Memory B cell (primary cell): ENCODE measurements around the gene GTF2I.
"Not testable (repeated sequence)": the region's sequence is repeated elsewhere in the genome, so short reads cannot be mapped to it uniquely, and the experiment has no call there.

Source experiments
- ATAC-seq: fragments of 150-1000 bp; cut with Tn5 transposase; 2 replicates; pipeline ENCODE4 v1.10.0; 2021; ENCODE audit warnings: low read depth, mild to moderate bottlenecking, moderate library complexity
- DNase-seq, 2 donors: peaks; one replicate each; pipeline ENCODE4 v3.0.0; 2022; ENCODE audit warnings: low spot score in 2 of 2
- H3K27ac Mint-ChIP-seq: one replicate; pipeline ENCODE4 v1.8.0; 2022; ENCODE audit warnings: mild to moderate bottlenecking, moderate library complexity, mixed read lengths
- H3K27me3 Mint-ChIP-seq: one replicate; pipeline ENCODE4 v1.8.0; 2022; ENCODE audit warnings: mixed read lengths
- H3K36me3 Mint-ChIP-seq: one replicate; pipeline ENCODE4 v1.8.0; 2022; ENCODE audit warnings: mild to moderate bottlenecking, mixed read lengths
- H3K4me1 Mint-ChIP-seq: one replicate; pipeline ENCODE4 v1.8.0; 2022; ENCODE audit warnings: mixed read lengths
- H3K4me3 Mint-ChIP-seq: one replicate; pipeline ENCODE4 v1.8.0; 2022; ENCODE audit warnings: mild to moderate bottlenecking, moderate library complexity, mixed read lengths
- H3K9me3 Mint-ChIP-seq: one replicate; pipeline ENCODE4 v1.8.0; 2022; ENCODE audit warnings: mixed read lengths

GTF2I gene

DNA sequence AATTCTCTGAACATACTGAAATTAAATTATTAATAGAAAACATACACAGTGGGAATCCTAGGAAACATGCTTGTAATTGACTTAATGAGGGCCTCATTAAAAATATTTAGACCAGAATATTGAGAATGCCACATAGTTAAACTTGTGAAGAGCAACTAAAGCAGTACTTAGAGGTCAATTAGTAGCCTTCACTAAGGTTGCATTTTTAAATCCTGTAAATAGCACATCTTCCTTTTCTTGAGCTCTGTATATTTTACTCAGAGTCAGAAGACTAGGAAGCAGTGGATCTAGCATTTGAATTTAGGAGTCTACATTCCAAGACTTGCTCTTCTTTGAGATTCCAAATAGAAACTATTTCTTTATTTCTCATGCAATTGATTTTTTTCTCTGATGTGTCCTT is 56.0 kb downstream of the GTF2I start:
- H3K36me3 Mint-ChIP-seq = peaks cover 27% of the 10 kb centered on the region
- no peaks in the 10 kb centered on the region for H3K9me3 Mint-ChIP-seq
- H3K27me3 Mint-ChIP-seq = no peaks in the 10 kb centered on the region
- ATAC-seq = no peak
- H3K27ac Mint-ChIP-seq = no peak overlapping the region
- no peaks in the 10 kb centered on the region for H3K4me1 Mint-ChIP-seq
- H3K4me3 Mint-ChIP-seq = no peak overlapping the region
- DNase-seq = no peak

GRCh38 chr7:74717889-74718288 is 60.4 kb downstream of the GTF2I start:
- no peaks in the 10 kb centered on the region for H3K27me3 Mint-ChIP-seq
- H3K36me3 Mint-ChIP-seq = peaks cover 27% of the 10 kb centered on the region
- H3K4me3 Mint-ChIP-seq = no peak overlapping the region
- no peaks in the 10 kb centered on the region for H3K4me1 Mint-ChIP-seq
- ATAC-seq (no peak), DNase-seq (no peak)
- H3K27ac Mint-ChIP-seq = no peak overlapping the region
- H3K9me3 Mint-ChIP-seq = no peaks in the 10 kb centered on the region

- no peak overlapping the region for H3K27ac Mint-ChIP-seq
- ATAC-seq = no peak
- no peak for DNase-seq
- H3K4me3 Mint-ChIP-seq = no peak overlapping the region
- no peaks in the 10 kb centered on the region for H3K9me3 Mint-ChIP-seq
- H3K36me3 Mint-ChIP-seq = peaks cover 26% of the 10 kb centered on the region
- no peaks in the 10 kb centered on the region for H3K4me1 Mint-ChIP-seq
- no peaks in the 10 kb centered on the region for H3K27me3 Mint-ChIP-seq
Observed at GRCh38 chr7:74718336-74718735, 60.8 kb downstream of the GTF2I start.

DNA sequence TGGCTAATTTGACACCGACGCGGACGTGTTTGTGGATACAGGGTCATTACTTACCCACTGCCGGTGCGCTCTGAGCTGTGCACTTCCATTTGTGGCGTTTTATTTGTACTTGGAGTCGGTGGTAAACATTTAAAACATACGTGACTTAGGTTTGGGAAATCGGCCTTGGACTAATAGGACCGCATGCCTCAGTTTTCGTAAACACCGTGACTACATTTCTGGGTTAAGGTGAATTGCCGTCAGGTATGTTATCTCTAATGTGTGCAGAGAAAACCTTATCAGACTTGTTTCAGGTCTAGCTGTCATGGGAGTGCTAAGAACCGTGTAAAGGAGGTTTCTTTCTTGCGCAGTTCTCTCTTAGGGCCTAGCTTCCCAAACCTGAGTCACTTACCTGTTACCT is 64.6 kb downstream of the GTF2I start:
- Mint-ChIP-seq H3K4me1 (no peaks in the 10 kb centered on the region), H3K27me3 (no peaks in the 10 kb centered on the region), H3K27ac (peak overlapping the region; percentile 80), H3K4me3 (no peak overlapping the region), H3K36me3 (peaks cover 21% of the 10 kb centered on the region), H3K9me3 (no peaks in the 10 kb centered on the region)
- ATAC-seq (no peak), DNase-seq (no peak)

DNA sequence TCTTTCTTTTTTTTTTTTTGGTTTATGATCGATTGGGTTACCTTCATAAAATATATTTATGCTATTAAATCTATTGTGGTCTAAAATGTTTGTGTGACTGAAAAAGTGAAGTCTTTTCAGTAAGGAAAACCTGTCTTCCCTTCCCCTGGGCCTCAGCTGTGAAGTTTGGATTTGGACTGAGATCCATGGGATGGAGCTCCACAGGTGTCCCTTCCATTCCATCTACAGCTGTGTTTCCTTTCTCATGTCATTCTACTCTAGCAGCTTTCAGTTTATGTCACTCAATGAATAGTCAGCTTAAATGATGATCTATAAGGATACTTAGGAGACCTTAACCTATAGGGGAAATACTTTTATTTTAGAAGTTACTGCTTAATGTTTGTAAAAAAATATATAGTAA is 68.3 kb downstream of the GTF2I start:
- Mint-ChIP-seq H3K27me3 (no peaks in the 10 kb centered on the region), H3K36me3 (peaks cover 11% of the 10 kb centered on the region), H3K27ac (no peak overlapping the region), H3K4me1 (no peaks in the 10 kb centered on the region), H3K9me3 (no peaks in the 10 kb centered on the region), H3K4me3 (no peak overlapping the region)
- DNase-seq (no peak), ATAC-seq (no peak)

DNA sequence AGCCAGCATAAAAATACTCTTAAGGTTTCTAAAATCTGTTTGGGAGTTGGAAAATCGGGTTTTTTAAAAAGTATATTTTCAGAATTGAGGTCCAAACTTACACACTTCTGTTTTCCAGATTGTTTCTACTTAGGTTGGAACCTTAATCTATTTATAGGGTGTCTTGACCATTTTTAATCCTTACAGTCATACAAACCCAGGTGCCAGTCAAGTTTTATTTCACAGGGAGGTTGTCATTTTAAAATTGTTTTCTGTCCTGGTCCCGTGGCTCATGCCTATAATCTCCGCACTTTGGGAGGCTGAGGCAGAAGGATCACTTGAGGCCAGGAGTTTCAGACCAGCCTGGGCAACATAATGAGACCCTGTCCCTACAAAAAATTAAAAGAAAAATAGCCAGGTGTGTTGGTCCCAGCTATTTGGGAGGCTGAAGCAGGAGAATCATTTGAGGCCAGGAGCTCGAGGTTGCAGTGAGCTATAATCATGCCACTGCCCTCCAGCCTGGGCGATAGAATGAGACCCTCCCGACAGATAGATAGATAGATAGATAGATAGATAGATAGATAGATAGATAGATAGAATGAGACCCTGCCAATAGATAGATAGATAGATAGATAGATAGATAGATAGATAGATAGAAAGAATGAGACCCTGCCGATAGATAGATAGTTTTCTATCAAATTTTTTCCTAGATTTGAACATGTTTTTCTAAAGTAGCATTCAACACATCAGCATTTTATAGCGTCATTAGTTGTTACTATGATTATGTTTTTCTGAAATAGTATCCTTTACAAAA is 69.0 kb downstream of the GTF2I start:
- Mint-ChIP-seq H3K27me3 (no peaks in the 10 kb centered on the region), H3K4me1 (no peaks in the 10 kb centered on the region), H3K36me3 (peaks cover 12% of the 10 kb centered on the region), H3K27ac (no peak overlapping the region), H3K9me3 (no peaks in the 10 kb centered on the region), H3K4me3 (no peak overlapping the region)
- ATAC-seq (no peak), DNase-seq (no peak)

DNA sequence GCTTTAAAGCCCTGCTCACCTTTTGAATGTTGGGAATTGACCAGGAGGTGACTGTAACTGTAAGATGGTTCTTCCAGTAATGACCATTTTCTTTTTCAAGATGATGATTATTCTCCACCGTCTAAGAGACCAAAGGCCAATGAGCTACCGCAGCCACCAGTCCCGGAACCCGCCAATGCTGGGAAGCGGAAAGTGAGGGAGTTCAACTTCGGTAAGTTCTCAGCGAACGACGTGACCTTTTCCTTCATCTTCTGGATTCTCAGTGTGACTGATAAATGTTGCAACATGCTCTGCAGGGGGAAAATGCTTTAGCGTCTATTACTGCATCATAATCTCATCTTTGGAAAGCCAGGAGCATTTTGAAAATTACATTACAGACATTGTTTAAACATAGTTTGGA is 71.2 kb downstream of the GTF2I start:
- not testable (repeated sequence) for ATAC-seq, H3K9me3 Mint-ChIP-seq, DNase-seq, H3K4me3 Mint-ChIP-seq, H3K4me1 Mint-ChIP-seq, H3K36me3 Mint-ChIP-seq, H3K27me3 Mint-ChIP-seq, H3K27ac Mint-ChIP-seq

DNA sequence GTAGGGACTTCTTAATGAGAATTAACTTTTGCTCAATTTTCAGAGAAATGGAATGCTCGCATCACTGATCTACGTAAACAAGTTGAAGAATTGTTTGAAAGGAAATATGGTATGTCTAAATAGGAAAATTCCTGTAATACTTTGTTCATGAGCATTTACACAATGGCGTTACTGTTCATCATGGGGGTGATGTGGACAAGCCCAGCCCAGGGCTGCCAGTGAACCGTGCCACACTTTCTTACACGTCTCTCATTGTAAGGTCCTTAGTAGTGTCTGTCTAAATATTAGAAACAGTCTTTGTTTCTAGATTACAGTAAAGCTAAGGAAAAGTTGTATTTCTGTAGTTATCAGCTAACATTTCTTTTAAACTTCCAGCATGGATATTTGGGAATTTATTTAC is 72.7 kb downstream of the GTF2I start:
- ATAC-seq = not testable (repeated sequence)

DNA sequence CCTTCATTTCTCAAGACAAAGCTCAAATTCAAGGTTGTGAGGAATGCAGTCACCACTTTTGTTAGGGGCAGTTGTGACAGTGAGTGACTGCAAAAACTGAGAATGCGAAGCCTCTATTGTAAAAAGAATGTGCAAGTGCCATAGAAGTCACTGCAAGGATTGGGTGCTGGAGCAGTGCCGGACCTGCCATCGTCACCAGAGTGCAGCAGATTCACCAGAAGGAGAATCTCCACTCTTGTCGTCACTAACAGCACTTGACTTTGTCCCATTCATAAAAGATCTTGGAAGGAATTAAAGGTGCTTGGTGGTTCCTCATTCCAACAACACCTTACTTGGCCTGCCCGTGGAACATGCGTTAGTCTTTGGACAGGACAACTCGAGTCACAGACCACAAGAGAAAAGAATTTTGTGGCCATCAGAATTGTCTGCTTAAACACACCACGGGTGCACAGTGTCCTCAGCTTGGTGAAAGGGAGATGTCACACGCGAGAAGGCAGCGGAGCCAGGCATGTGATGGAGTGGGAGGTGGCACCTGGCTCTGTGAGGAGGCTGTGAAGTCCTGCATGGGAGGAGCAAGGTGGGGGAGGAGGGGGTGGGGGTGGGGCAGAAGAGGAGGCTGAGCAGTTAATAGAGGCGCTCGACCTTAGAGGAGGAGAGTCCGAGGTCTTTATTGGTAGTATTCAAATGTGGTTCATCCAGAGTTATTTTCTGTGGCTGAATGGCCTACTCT is 82.6 kb downstream of the GTF2I start:
- not testable (repeated sequence) for H3K4me3 Mint-ChIP-seq, H3K36me3 Mint-ChIP-seq, H3K4me1 Mint-ChIP-seq, DNase-seq, H3K27ac Mint-ChIP-seq, H3K9me3 Mint-ChIP-seq, H3K27me3 Mint-ChIP-seq
- ATAC-seq = peak; percentile 42

More for the DNA sequence above, 72.7 kb downstream of the GTF2I start:
- H3K36me3 Mint-ChIP-seq, DNase-seq, H3K4me1 Mint-ChIP-seq, H3K4me3 Mint-ChIP-seq, H3K27me3 Mint-ChIP-seq, H3K27ac Mint-ChIP-seq, H3K9me3 Mint-ChIP-seq: not testable (repeated sequence)

GRCh38 chr7:74743936-74744557 is 86.5 kb downstream of the GTF2I start:
- not testable (repeated sequence) for H3K36me3 Mint-ChIP-seq, H3K4me1 Mint-ChIP-seq, ATAC-seq, H3K4me3 Mint-ChIP-seq, DNase-seq, H3K27me3 Mint-ChIP-seq, H3K27ac Mint-ChIP-seq, H3K9me3 Mint-ChIP-seq

- H3K36me3 Mint-ChIP-seq, H3K4me1 Mint-ChIP-seq, H3K4me3 Mint-ChIP-seq, DNase-seq, H3K9me3 Mint-ChIP-seq, H3K27ac Mint-ChIP-seq, H3K27me3 Mint-ChIP-seq, ATAC-seq: not testable (repeated sequence)
Observed at GRCh38 chr7:74753921-74754482, 96.5 kb downstream of the GTF2I start.

GRCh38 chr7:74756673-74757072 is 99.2 kb downstream of the GTF2I start:
- H3K4me3 Mint-ChIP-seq, ATAC-seq, H3K27me3 Mint-ChIP-seq, H3K36me3 Mint-ChIP-seq, H3K27ac Mint-ChIP-seq, H3K9me3 Mint-ChIP-seq, DNase-seq, H3K4me1 Mint-ChIP-seq: not testable (repeated sequence)

- H3K9me3 Mint-ChIP-seq = not testable (repeated sequence)
Observed at GRCh38 chr7:74758268-74758667, 100.8 kb downstream of the GTF2I start.

DNA sequence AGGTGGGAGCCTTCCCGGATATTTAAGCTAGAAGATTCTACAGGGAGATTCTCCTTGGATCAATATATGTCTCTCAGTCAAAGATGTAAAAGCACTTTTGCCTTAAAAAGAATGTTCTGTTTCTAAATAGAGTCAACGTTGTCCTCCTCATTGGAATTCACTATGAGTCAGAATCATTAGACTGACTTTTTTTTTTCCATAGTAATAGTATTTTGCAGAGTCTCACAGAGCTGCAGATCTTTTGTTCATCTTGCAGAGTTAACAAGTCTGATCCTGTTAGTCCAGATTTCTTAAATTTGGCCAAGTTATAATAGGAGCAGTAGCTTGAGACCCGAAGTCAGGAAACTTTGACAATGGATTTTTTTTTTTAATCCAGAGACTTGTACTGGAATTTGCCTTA is 101.5 kb downstream of the GTF2I start:
- H3K36me3 Mint-ChIP-seq = not testable (repeated sequence)

More at GRCh38 chr7:74758268-74758667, 100.8 kb downstream of the GTF2I start:
- not testable (repeated sequence) for DNase-seq, H3K4me3 Mint-ChIP-seq, H3K27me3 Mint-ChIP-seq, H3K27ac Mint-ChIP-seq, H3K4me1 Mint-ChIP-seq, H3K36me3 Mint-ChIP-seq, ATAC-seq

More for the DNA sequence above, 101.5 kb downstream of the GTF2I start:
- DNase-seq, H3K4me3 Mint-ChIP-seq, H3K4me1 Mint-ChIP-seq, H3K9me3 Mint-ChIP-seq, ATAC-seq, H3K27me3 Mint-ChIP-seq, H3K27ac Mint-ChIP-seq: not testable (repeated sequence)
